IMR-90 (cell line): ENCODE results near the gene FIS1.

Experiments
- ELK1 ChIP-seq: fragments of 150-350 bp; IDR thresholded peaks from 2 replicates; pipeline ENCODE4 v1.6.1; 2016; ENCODE audit warnings: low read depth, mild to moderate bottlenecking, low read length, moderate library complexity, borderline replicate concordance
- FOS ChIP-seq: fragments of 150-350 bp; IDR thresholded peaks from 2 replicates; pipeline ENCODE4 v1.6.1; 2016; ENCODE audit warnings: low read depth, low read length
- MAFK ChIP-seq: IDR thresholded peaks from 2 replicates; pipeline ENCODE4 v1.6.1; 2012; ENCODE audit warnings: low read depth, low read length, improper control_type of control experiment
- MXI1 ChIP-seq: IDR thresholded peaks from 2 replicates; pipeline ENCODE4 v1.6.1; 2012; ENCODE audit warnings: low read depth, mild to moderate bottlenecking, low read length, moderate library complexity, borderline replicate concordance
- POLR2A ChIP-seq: IDR thresholded peaks from 2 replicates; pipeline ENCODE4 v1.6.1; 2012; ENCODE audit warnings: mild to moderate bottlenecking, low read depth, low read length
- RAD21 ChIP-seq: IDR thresholded peaks from 2 replicates; pipeline ENCODE4 v1.6.1; 2012; ENCODE audit warnings: low read length, improper control_type of control experiment
- RCOR1 ChIP-seq: IDR thresholded peaks from 2 replicates; pipeline ENCODE4 v1.6.1; 2012; ENCODE audit warnings: mild to moderate bottlenecking, low read length, improper control_type of control experiment; ENCODE audit not compliant: insufficient replicate concordance
- RFX5 ChIP-seq: IDR thresholded peaks from 2 replicates; pipeline ENCODE4 v1.8.0; 2012; ENCODE audit warnings: low read depth, mild to moderate bottlenecking, low read length, moderate library complexity
- SMC3 ChIP-seq: fragments of 150-350 bp; IDR thresholded peaks from 2 replicates; pipeline ENCODE4 v1.6.1; 2016; ENCODE audit warnings: low read depth, mild to moderate bottlenecking, antibody characterized with exemption, low read length, moderate library complexity
- TF ChIP-seq, protein P1 (sequence below): conservative IDR thresholded peaks from 2 replicates; pipeline ENCODE4 v1.5.1; 2012; ENCODE audit warnings: mild to moderate bottlenecking, low read depth, low read length, improper control_type of control experiment

GRCh38 chr7:101217388-101218235, 27.3 kb downstream of the FIS1 start, which contains the start of the genes PLOD3 and ZNHIT1:
- TF ChIP-seq POLR2A (peak; percentile 64; the same call in 1 of the 2 replicates), RAD21 (peak; percentile 7; the same call in 1 of the 2 replicates), MAFK (no peak), FOS (no peak), RCOR1 (no peak), RFX5 (no peak), SMC3 (no peak), MXI1 (peak; percentile 77), ELK1 (0 out of 2 replicates have a peak, but pooled peaks have one; percentile 66)
- TF ChIP-seq, protein P1, sequence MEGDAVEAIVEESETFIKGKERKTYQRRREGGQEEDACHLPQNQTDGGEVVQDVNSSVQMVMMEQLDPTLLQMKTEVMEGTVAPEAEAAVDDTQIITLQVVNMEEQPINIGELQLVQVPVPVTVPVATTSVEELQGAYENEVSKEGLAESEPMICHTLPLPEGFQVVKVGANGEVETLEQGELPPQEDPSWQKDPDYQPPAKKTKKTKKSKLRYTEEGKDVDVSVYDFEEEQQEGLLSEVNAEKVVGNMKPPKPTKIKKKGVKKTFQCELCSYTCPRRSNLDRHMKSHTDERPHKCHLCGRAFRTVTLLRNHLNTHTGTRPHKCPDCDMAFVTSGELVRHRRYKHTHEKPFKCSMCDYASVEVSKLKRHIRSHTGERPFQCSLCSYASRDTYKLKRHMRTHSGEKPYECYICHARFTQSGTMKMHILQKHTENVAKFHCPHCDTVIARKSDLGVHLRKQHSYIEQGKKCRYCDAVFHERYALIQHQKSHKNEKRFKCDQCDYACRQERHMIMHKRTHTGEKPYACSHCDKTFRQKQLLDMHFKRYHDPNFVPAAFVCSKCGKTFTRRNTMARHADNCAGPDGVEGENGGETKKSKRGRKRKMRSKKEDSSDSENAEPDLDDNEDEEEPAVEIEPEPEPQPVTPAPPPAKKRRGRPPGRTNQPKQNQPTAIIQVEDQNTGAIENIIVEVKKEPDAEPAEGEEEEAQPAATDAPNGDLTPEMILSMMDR: peak; percentile 11; the same call in 1 of the 2 replicates
